ENCODE measurements around the gene MT1X. TPM values are rescaled to one million over a fixed set of nuclear protein-coding genes. Genes with fewer than 3 reads are reported as not detected.

The MT1X gene
- total RNA-seq, 1 experiment from 2014 or later, result 328 TPM

GRCh38 chr16:56662357-56663354 lies 19.6 kb upstream of the MT1X start:
- POLR2A ChIA-PET, result interaction anchor here (1.1 to 2.2 kb wide), 2 partner anchors 14 to 45 kb away, joined by 4 to 9 read pairs; no protein-coding TSS in a partner anchor
- Mint-ChIP-seq H3K27me3 (ENCODE audit: low read depth) (peaks cover 99% of the 10 kb centered on the region), H3K27ac (no peak overlapping the region), H3K4me3 (peak overlapping the region; percentile 72), H3K36me3 (0 out of 2 replicates have a peak, but pooled peaks cover 5% of the 10 kb centered on the region), H3K4me1 (peaks cover 36% of the 10 kb centered on the region), H3K9me3 (no peaks in the 10 kb centered on the region)
- ATAC-seq, result peak; percentile 11
- no peak for DNase-seq (ENCODE audit: low spot score)
- TF ChIP-seq MAX (CRISPR knock-in tag; IDR thresholded peaks at IDR 0.05) (peak; percentile 52; the same call in 1 of the 2 replicates), ZNF121 (CRISPR knock-in tag; IDR thresholded peaks at IDR 0.05) (peak; percentile 83), ZNF512 (CRISPR knock-in tag; IDR thresholded peaks at IDR 0.05; ENCODE audit: borderline replicate concordance) (no peak)
- CTCF ChIA-PET, result interaction anchor here (0.6 to 2.6 kb wide), 7 partner anchors 9 to 70 kb away, joined by 3 to 8 read pairs (median 3); no protein-coding TSS in a partner anchor

- peaks cover 100% of the 10 kb centered on the region for H3K27me3 Mint-ChIP-seq (ENCODE audit: low read depth)
- ATAC-seq, result no peak
- TF ChIP-seq ZNF281 (CRISPR knock-in tag; IDR thresholded peaks at IDR 0.05), result no peak
- no peak for TF ChIP-seq ZNF423 (CRISPR knock-in tag; IDR thresholded peaks at IDR 0.05)
- no peak for TF ChIP-seq ZNF396 (CRISPR knock-in tag; IDR thresholded peaks at IDR 0.05; ENCODE audit: borderline replicate concordance)
- TF ChIP-seq ZBTB21 (CRISPR knock-in tag; IDR thresholded peaks at IDR 0.05; ENCODE audit: borderline replicate concordance), result no peak
- no peak for TF ChIP-seq MYBL2 (CRISPR knock-in tag; IDR thresholded peaks at IDR 0.05)
- no peak for TF ChIP-seq ZNF232 (CRISPR knock-in tag; IDR thresholded peaks at IDR 0.05)
- no peak for TF ChIP-seq NFYB (CRISPR knock-in tag; conservative IDR thresholded peaks at IDR 0.05; ENCODE audit: low read depth)
- TF ChIP-seq CREB1 (CRISPR knock-in tag; IDR thresholded peaks at IDR 0.05), result no peak
- no peak for TF ChIP-seq SMAD4 (CRISPR knock-in tag; IDR thresholded peaks at IDR 0.05)
- TF ChIP-seq ARID4B (CRISPR knock-in tag; IDR thresholded peaks at IDR 0.05; ENCODE audit: borderline replicate concordance), result no peak
- no peak for TF ChIP-seq ATF3 (CRISPR knock-in tag; conservative IDR thresholded peaks at IDR 0.05)
- TF ChIP-seq ZMAT4 (CRISPR knock-in tag; IDR thresholded peaks at IDR 0.05), result no peak
- no peak for TF ChIP-seq MAX (CRISPR knock-in tag; IDR thresholded peaks at IDR 0.05)
- TF ChIP-seq JUN (CRISPR knock-in tag; IDR thresholded peaks at IDR 0.05), result no peak
- no peak for TF ChIP-seq ZNF532 (CRISPR knock-in tag; IDR thresholded peaks at IDR 0.05; ENCODE audit: borderline replicate concordance)
These were observed 17.8 kb upstream of the MT1X start for GRCh38 chr16:56664506-56664905.

More at GRCh38 chr16:56664506-56664905, 17.8 kb upstream of the MT1X start:
- DNase-seq (ENCODE audit: low spot score), result no peak
- H3K4me1 Mint-ChIP-seq, result peaks cover 37% of the 10 kb centered on the region
- H3K9me3 Mint-ChIP-seq, result no peaks in the 10 kb centered on the region
- 0 out of 2 replicates have a peak, but pooled peaks cover under 1% of the 10 kb centered on the region for H3K36me3 Mint-ChIP-seq
- H3K27ac Mint-ChIP-seq, result no peak overlapping the region
- ChIA-PET CTCF (interaction anchor here (1.1 kb wide), 1 partner anchor 37 kb away, joined by 3 read pairs; no protein-coding TSS in a partner anchor), POLR2A (interaction anchor here (1.0 to 1.4 kb wide), 3 partner anchors 19 to 54 kb away, joined by 3 to 5 read pairs (median 4); partner anchors contain the start of gene MT1E)
- no peak overlapping the region for H3K4me3 Mint-ChIP-seq
